Choroid plexus epithelial cell (primary cell): ENCODE measurements around the gene NIPAL3.

Experiments used
- DNase-seq: peaks from one replicate; pipeline ENCODE4 v3.0.0-alpha.2; 2010; ENCODE audit warnings: low read depth
- H3K4me3 ChIP-seq: 2 replicates; pipeline ENCODE4 v1.5.1; 2011; ENCODE audit warnings: low read depth, mild to moderate bottlenecking, control low read depth, low read length, moderate library complexity
- CTCF ChIP-seq: conservative IDR thresholded peaks from 2 replicates; pipeline ENCODE4 v1.5.1; 2011; ENCODE audit warnings: low read depth, mild to moderate bottlenecking, control low read depth, inconsistent platforms, low read length, moderate library complexity

NIPAL3 gene

GRCh38 chr1:24476571-24476970 is 61.0 kb downstream of the NIPAL3 start:
- DNase-seq: no peak
- no peak for TF ChIP-seq CTCF

GRCh38 chr1:24477309-24477708 is 61.7 kb downstream of the NIPAL3 start:
- DNase-seq: no peak
- H3K4me3 ChIP-seq: no peak overlapping the region
- TF ChIP-seq CTCF: no peak

More at GRCh38 chr1:24476571-24476970, 61.0 kb downstream of the NIPAL3 start:
- no peak overlapping the region for H3K4me3 ChIP-seq

- no peak for DNase-seq
- no peak for TF ChIP-seq CTCF
- no peak overlapping the region for H3K4me3 ChIP-seq
Measured at GRCh38 chr1:24481101-24481500, 65.5 kb downstream of the NIPAL3 start.

- no peak overlapping the region for H3K4me3 ChIP-seq
- TF ChIP-seq CTCF: no peak
- no peak for DNase-seq
Measured at GRCh38 chr1:24481843-24482610, 66.4 kb downstream of the NIPAL3 start.

GRCh38 chr1:24483441-24483840 is 67.8 kb downstream of the NIPAL3 start:
- no peak for DNase-seq
- no peak for TF ChIP-seq CTCF
- H3K4me3 ChIP-seq: no peak overlapping the region

- no peak for DNase-seq
- no peak for TF ChIP-seq CTCF
- no peak overlapping the region for H3K4me3 ChIP-seq
Measured at GRCh38 chr1:24484199-24484598, 68.6 kb downstream of the NIPAL3 start.
